SK-N-SH treated with all-trans-retinoic acid at 6 μM for 48 hours (cell line): Measurements from ENCODE around the gene RNF212B.
A peak's percentile ranks its signal among the peaks of the same experiment; 100 is the strongest.

Experiments used
- ATAC-seq: fragments of 200-7000 bp; cut with Tn5 transposase; 3 replicates; pipeline ENCODE4 v1.9.1; 2020; ENCODE audit warnings: mild to moderate bottlenecking, moderate library complexity
- ARNTL ChIP-seq: fragments of 450-650 bp; formaldehyde crosslinking; IDR thresholded peaks from 2 replicates; pipeline ENCODE4 v1.5.0; 2020; ENCODE audit warnings: low read depth, mild to moderate bottlenecking, moderate library complexity, borderline replicate concordance
- BACH2 ChIP-seq: fragments of 250-450 bp; sonication (Bioruptor Pico); IDR thresholded peaks from 2 replicates; pipeline ENCODE4 v1.9.0; 2021; ENCODE audit warnings: mild to moderate bottlenecking, borderline replicate concordance
- CSDC2 ChIP-seq: fragments of 250-450 bp; sonication (Bioruptor Pico); IDR thresholded peaks from 2 replicates; pipeline ENCODE4 v1.5.0; 2020; ENCODE audit warnings: mild to moderate bottlenecking, moderate library complexity
- ESRRG ChIP-seq: fragments of 250-450 bp; sonication (Bioruptor Pico); IDR thresholded peaks from 2 replicates; pipeline ENCODE4 v1.6.1; 2021; ENCODE audit warnings: mild to moderate bottlenecking
- GLIS3 ChIP-seq: fragments of 250-450 bp; sonication (Bioruptor Pico); IDR thresholded peaks from 2 replicates; pipeline ENCODE4 v1.5.0; 2020; ENCODE audit warnings: mild to moderate bottlenecking, moderate library complexity
- ISL1 ChIP-seq: fragments of 250-450 bp; sonication (Bioruptor Pico); IDR thresholded peaks from 2 replicates; pipeline ENCODE4 v2.1.2; 2022; ENCODE audit warnings: mild to moderate bottlenecking, moderate library complexity
- OSR1 ChIP-seq: fragments of 250-450 bp; sonication (Bioruptor Pico); IDR thresholded peaks from 2 replicates; pipeline ENCODE4 v1.8.0; 2022; ENCODE audit warnings: moderate library complexity, mild to moderate bottlenecking, inconsistent platforms
- PPARA ChIP-seq: fragments of 250-450 bp; sonication (Bioruptor Pico); IDR thresholded peaks from 2 replicates; pipeline ENCODE4 v1.5.0; 2020; ENCODE audit warnings: mild to moderate bottlenecking, borderline replicate concordance
- RARB ChIP-seq: fragments of 250-450 bp; sonication (Bioruptor Pico); IDR thresholded peaks from 2 replicates; pipeline ENCODE4 v1.8.0; 2021; ENCODE audit warnings: mild to moderate bottlenecking, moderate library complexity
- SNAI2 ChIP-seq: fragments of 250-450 bp; sonication (Bioruptor Pico); IDR thresholded peaks from 2 replicates; pipeline ENCODE4 v1.5.0; 2020; ENCODE audit warnings: mild to moderate bottlenecking, moderate library complexity
- TCF4 ChIP-seq: fragments of 250-450 bp; sonication (Bioruptor Pico); IDR thresholded peaks from 2 replicates; pipeline ENCODE4 v1.8.0; 2021; ENCODE audit warnings: mild to moderate bottlenecking, moderate library complexity, borderline replicate concordance
- TOX ChIP-seq: fragments of 250-450 bp; sonication (Bioruptor Pico); IDR thresholded peaks from 2 replicates; pipeline ENCODE4 v1.8.0; 2021; ENCODE audit warnings: mild to moderate bottlenecking, moderate library complexity, borderline replicate concordance
- ZC3H10 ChIP-seq: fragments of 250-450 bp; sonication (Bioruptor Pico); IDR thresholded peaks from 2 replicates; pipeline ENCODE4 v1.5.1; 2021; ENCODE audit warnings: mild to moderate bottlenecking, moderate library complexity
- ZFP3 ChIP-seq: fragments of 250-450 bp; sonication (Bioruptor Pico); IDR thresholded peaks from 2 replicates; pipeline ENCODE4 v1.5.0; 2020; ENCODE audit warnings: mild to moderate bottlenecking, moderate library complexity
- ZFP30 ChIP-seq: fragments of 450-650 bp; formaldehyde crosslinking; IDR thresholded peaks from 2 replicates; pipeline ENCODE4 v1.5.0; 2022; ENCODE audit warnings: mild to moderate bottlenecking, moderate library complexity
- ZNF565 ChIP-seq: fragments of 450-650 bp; formaldehyde crosslinking; conservative IDR thresholded peaks from 2 replicates; pipeline ENCODE4 v1.5.0; 2020; ENCODE audit warnings: low read depth, mild to moderate bottlenecking, moderate library complexity
- ZNF70 ChIP-seq: fragments of 450-650 bp; formaldehyde crosslinking; IDR thresholded peaks from 2 replicates; pipeline ENCODE4 v1.5.0; 2020; ENCODE audit warnings: mild to moderate bottlenecking, moderate library complexity
- ZNF8 ChIP-seq: fragments of 450-650 bp; formaldehyde crosslinking; IDR thresholded peaks from 2 replicates; pipeline ENCODE4 v1.5.0; 2020; ENCODE audit warnings: mild to moderate bottlenecking, moderate library complexity
- TF ChIP-seq, protein P1 (sequence below): fragments of 250-450 bp; sonication (Bioruptor Pico); IDR thresholded peaks from 2 replicates; pipeline ENCODE4 v1.8.0; 2020; ENCODE audit warnings: mild to moderate bottlenecking, moderate library complexity, borderline replicate concordance
- TF ChIP-seq, protein P2 (sequence below): fragments of 250-450 bp; sonication (Bioruptor Pico); IDR thresholded peaks from 2 replicates; pipeline ENCODE4 v1.5.1; 2021; ENCODE audit warnings: mild to moderate bottlenecking, moderate library complexity
- TF ChIP-seq, protein P3 (sequence below): fragments of 250-450 bp; sonication (Bioruptor Pico); IDR thresholded peaks from 2 replicates; pipeline ENCODE4 v1.5.1; 2020; ENCODE audit warnings: low read depth, mild to moderate bottlenecking, moderate library complexity

Gene RNF212B

DNA sequence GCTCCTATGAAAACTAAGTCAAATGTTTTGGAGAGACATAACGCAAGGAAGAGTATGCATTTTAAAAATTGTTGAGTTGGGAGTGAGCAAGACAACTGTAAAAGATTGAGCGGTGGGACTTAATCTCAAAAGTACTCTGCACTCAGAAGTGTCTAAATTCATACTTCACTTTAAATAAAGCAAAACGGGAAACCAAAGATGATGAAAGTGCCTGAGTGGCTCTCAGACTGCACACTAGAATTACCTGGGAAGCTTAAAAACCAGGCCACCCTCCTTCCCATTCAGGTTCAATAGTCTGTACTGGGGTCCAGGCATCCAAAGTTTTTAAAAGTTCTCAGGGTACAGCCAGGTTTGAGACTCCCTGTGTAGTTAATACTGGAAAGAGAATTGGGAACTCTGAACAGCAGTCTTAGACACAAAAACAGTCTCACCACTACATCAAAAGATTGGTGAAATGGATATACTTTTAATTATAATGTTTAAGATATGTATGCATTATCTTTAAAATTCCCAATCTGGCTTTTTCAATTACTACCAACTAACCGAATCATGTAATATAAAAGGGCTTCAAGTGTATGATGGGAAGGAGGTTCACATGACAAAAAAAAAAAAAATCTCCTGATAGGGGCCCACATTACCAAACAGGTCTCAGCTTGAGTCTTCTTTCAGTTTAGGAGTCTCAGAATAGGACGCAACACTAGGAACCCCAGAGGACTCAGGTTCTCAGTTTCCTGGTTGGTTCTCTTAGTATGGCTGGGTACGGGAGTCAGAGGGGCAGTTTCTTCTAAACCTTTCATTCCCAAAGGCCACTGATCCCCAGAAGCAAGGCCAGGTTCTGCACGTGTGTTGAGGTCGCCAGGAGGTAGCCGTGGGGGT is 47.2 kb downstream of the RNF212B start:
- no peak for ATAC-seq
- TF ChIP-seq, protein P1, sequence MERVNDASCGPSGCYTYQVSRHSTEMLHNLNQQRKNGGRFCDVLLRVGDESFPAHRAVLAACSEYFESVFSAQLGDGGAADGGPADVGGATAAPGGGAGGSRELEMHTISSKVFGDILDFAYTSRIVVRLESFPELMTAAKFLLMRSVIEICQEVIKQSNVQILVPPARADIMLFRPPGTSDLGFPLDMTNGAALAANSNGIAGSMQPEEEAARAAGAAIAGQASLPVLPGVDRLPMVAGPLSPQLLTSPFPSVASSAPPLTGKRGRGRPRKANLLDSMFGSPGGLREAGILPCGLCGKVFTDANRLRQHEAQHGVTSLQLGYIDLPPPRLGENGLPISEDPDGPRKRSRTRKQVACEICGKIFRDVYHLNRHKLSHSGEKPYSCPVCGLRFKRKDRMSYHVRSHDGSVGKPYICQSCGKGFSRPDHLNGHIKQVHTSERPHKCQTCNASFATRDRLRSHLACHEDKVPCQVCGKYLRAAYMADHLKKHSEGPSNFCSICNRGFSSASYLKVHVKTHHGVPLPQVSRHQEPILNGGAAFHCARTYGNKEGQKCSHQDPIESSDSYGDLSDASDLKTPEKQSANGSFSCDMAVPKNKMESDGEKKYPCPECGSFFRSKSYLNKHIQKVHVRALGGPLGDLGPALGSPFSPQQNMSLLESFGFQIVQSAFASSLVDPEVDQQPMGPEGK (CRISPR knock-in tag): no peak
- TF ChIP-seq BACH2 (CRISPR knock-in tag) (no peak), TOX (CRISPR knock-in tag) (no peak), TCF4 (CRISPR knock-in tag) (no peak), ZNF70 (CRISPR knock-in tag) (no peak), OSR1 (no peak), SNAI2 (no peak), CSDC2 (CRISPR knock-in tag) (no peak), ZFP3 (no peak), GLIS3 (CRISPR knock-in tag) (no peak), RARB (CRISPR knock-in tag) (no peak), ESRRG (CRISPR knock-in tag) (no peak)
- TF ChIP-seq, protein P2, sequence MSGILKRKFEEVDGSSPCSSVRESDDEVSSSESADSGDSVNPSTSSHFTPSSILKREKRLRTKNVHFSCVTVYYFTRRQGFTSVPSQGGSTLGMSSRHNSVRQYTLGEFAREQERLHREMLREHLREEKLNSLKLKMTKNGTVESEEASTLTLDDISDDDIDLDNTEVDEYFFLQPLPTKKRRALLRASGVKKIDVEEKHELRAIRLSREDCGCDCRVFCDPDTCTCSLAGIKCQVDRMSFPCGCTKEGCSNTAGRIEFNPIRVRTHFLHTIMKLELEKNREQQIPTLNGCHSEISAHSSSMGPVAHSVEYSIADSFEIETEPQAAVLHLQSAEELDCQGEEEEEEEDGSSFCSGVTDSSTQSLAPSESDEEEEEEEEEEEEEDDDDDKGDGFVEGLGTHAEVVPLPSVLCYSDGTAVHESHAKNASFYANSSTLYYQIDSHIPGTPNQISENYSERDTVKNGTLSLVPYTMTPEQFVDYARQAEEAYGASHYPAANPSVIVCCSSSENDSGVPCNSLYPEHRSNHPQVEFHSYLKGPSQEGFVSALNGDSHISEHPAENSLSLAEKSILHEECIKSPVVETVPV (CRISPR knock-in tag): no peak
- TF ChIP-seq, all 23 proteins: peak for 0

DNA sequence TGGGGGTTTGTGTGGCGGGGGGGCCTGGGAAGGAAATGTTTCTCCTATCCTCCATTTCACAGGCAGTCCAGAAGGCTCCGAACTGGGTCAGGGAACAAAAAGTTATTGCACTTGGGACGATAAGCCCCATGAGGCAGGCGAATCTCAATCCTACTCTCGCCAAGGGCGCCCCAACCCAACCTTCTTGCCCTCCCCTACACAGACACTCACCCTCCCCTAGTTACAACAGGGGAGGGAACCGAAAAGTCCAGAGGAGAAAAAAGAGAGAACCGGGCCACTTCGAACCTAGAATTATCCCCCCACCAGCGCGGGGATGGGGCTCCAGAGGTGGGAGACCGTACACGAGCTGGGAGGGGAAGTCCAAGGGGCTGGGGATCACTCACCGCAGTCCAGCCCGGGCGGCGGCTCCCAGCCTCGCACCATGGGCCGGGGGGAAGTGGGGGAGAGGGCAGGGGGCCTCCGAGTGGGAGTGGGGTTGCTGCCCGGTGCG is 47.8 kb downstream of the RNF212B start:
- TF ChIP-seq PPARA (CRISPR knock-in tag) (no peak), ESRRG (CRISPR knock-in tag) (no peak), OSR1 (no peak), ZC3H10 (no peak), ARNTL (no peak), ZFP30 (no peak), ISL1 (CRISPR knock-in tag) (no peak), SNAI2 (no peak), CSDC2 (CRISPR knock-in tag) (no peak)
- TF ChIP-seq, protein P2 (CRISPR knock-in tag): no peak
- TF ChIP-seq, protein P1 (CRISPR knock-in tag): no peak
- TF ChIP-seq, all 23 proteins: peak for 0

DNA sequence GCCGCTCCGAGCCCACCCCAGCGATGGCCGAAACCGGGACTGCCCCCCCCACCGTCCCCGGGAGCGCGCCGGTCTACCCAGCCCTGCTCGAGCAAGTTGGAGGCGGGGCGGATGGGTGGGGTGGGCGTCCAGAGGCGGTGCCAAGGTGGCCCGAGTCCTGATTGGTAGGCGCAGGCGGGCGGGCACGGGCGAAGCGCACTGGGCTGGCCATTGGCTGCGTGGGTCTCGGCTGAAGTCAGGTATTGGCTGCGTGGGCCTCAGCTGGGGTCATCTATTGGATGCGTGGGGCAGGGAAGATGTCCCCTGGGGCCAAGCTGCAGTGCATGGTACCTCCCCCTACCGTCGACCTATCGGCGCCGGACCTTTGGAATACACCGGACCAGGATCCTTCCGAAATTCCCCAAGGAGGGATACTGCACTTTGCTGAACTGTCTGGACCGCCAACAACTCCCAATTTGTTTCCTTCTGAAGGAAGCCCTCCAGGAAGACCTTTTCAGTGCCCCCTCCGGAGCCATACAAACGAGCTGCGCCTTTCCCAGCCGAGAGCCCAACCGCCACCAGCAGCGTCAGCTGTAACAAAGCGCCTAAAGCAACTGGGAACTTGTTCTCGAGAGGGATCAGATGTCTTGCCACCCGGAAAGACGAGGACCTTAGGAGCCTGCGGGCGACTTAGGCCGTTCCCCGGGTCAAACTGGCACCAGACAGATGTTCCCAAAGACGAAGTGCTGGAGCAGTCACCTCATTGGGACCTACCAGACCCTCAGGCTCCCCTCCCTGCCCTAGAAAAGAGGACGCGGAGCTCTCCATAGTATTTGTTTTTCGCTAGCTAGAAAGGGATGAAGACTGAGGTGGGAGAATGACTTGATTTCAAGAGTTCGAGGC is 48.5 kb downstream of the RNF212B start, which contains the start of gene HOMEZ:
Gene HOMEZ (minus strand): TSS at position 113 of the 882 bp plus-strand sequence. CDS start 180 bp downstream, outside the sequence.
- ATAC-seq: peak; percentile 99

More for the DNA sequence above, 47.8 kb downstream of the RNF212B start:
- peak; percentile 54 for ATAC-seq

More for the DNA sequence above, 48.5 kb downstream of the RNF212B start, which contains the start of gene HOMEZ:
- TF ChIP-seq CSDC2 (CRISPR knock-in tag): no peak
- no peak for TF ChIP-seq SNAI2
- TF ChIP-seq ZNF8 (CRISPR knock-in tag): no peak
- no peak for TF ChIP-seq ZC3H10
- TF ChIP-seq ESRRG (CRISPR knock-in tag): no peak
- no peak for TF ChIP-seq ZFP30
- TF ChIP-seq, protein P3, sequence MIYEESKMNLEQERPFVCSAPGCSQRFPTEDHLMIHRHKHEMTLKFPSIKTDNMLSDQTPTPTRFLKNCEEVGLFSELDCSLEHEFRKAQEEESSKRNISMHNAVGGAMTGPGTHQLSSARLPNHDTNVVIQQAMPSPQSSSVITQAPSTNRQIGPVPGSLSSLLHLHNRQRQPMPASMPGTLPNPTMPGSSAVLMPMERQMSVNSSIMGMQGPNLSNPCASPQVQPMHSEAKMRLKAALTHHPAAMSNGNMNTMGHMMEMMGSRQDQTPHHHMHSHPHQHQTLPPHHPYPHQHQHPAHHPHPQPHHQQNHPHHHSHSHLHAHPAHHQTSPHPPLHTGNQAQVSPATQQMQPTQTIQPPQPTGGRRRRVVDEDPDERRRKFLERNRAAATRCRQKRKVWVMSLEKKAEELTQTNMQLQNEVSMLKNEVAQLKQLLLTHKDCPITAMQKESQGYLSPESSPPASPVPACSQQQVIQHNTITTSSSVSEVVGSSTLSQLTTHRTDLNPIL (CRISPR knock-in tag): no peak
- no peak for TF ChIP-seq GLIS3 (CRISPR knock-in tag)
- no peak for TF ChIP-seq ZNF565 (CRISPR knock-in tag)
- no peak for TF ChIP-seq ISL1 (CRISPR knock-in tag)
- TF ChIP-seq, protein P1 (CRISPR knock-in tag): no peak
- TF ChIP-seq BACH2 (CRISPR knock-in tag): no peak
- no peak for TF ChIP-seq ZNF70 (CRISPR knock-in tag)
- TF ChIP-seq TCF4 (CRISPR knock-in tag): no peak
- TF ChIP-seq, all 23 proteins: peak for 0
